Mesendoderm (in vitro differentiated cells): ENCODE results near the gene COPE.

Experiments used
- DNase-seq: peaks from one replicate; pipeline ENCODE4 v3.0.0; 2013
- H2AK5ac ChIP-seq: 2 replicates; pipeline ENCODE4 v1.6.1; 2013; ENCODE audit warnings: low read length, inconsistent platforms
- H2BK120ac ChIP-seq: 2 replicates; pipeline ENCODE4 v1.6.1; 2013; ENCODE audit warnings: low read depth, mild to moderate bottlenecking, low read length, moderate library complexity, mixed read lengths
- H2BK15ac ChIP-seq: replicated peaks from 2 replicates; pipeline ENCODE4 v1.6.1; 2013; ENCODE audit warnings: low read depth, mild to moderate bottlenecking, moderate library complexity
- H2BK5ac ChIP-seq: 2 replicates; pipeline ENCODE4 v1.6.1; 2013; ENCODE audit warnings: low read length, inconsistent platforms
- H3K18ac ChIP-seq: 2 replicates; pipeline ENCODE4 v1.6.1; 2013; ENCODE audit warnings: mild to moderate bottlenecking, low read length, mixed read lengths
- H3K23ac ChIP-seq: one replicate; pipeline ENCODE4 v1.6.1; 2013; ENCODE audit warnings: low read length
- H3K27ac ChIP-seq: 2 replicates; pipeline ENCODE4 v1.5.1; 2013; ENCODE audit warnings: low read depth, mild to moderate bottlenecking, inconsistent platforms, low read length, moderate library complexity
- H3K27me3 ChIP-seq: 2 replicates; pipeline ENCODE4 v1.6.1; 2013; ENCODE audit warnings: low read length, control low read depth, mild to moderate bottlenecking, inconsistent platforms; ENCODE audit not compliant: insufficient read depth, poor library complexity
- H3K36me3 ChIP-seq: 2 replicates; pipeline ENCODE4 v1.6.1; 2013; ENCODE audit warnings: low read length, inconsistent platforms; ENCODE audit not compliant: control insufficient read depth, insufficient read depth
- H3K4ac ChIP-seq: one replicate; pipeline ENCODE4 v1.6.1; 2013; ENCODE audit warnings: low read depth, mild to moderate bottlenecking, low read length, moderate library complexity
- H3K4me1 ChIP-seq: 2 replicates; pipeline ENCODE4 v1.6.1; 2013; ENCODE audit warnings: low read depth, low read length, inconsistent platforms; ENCODE audit not compliant: control insufficient read depth
- H3K4me2 ChIP-seq: 2 replicates; pipeline ENCODE4 v1.6.1; 2013; ENCODE audit warnings: low read length
- H3K4me3 ChIP-seq: 2 replicates; pipeline ENCODE4 v1.5.1; 2013; ENCODE audit warnings: mild to moderate bottlenecking, low read length
- H3K56ac ChIP-seq: one replicate; pipeline ENCODE4 v1.6.1; 2013; ENCODE audit warnings: low read length
- H3K79me1 ChIP-seq: 2 replicates; pipeline ENCODE4 v1.6.1; 2013; ENCODE audit warnings: low read length, inconsistent platforms
- H3K79me2 ChIP-seq: 2 replicates; pipeline ENCODE4 v1.6.1; 2013; ENCODE audit warnings: mild to moderate bottlenecking, low read length; ENCODE audit not compliant: control insufficient read depth, insufficient read depth
- H3K9ac ChIP-seq: 2 replicates; pipeline ENCODE4 v1.6.1; 2013; ENCODE audit warnings: low read length, inconsistent platforms
- H4K5ac ChIP-seq: one replicate; pipeline ENCODE4 v1.6.1; 2013; ENCODE audit warnings: low read length
- H4K8ac ChIP-seq: one replicate; pipeline ENCODE4 v1.6.1; 2013; ENCODE audit warnings: low read depth, mild to moderate bottlenecking, control low read depth, low read length, moderate library complexity
- WGBS: extraction: QIAGEN DNeasy Blood & Tissue Kit; methylation state at CpG from one replicate; pipeline ENCODE4 v1.1.7; 2013; ENCODE audit warnings: low lambda C conversion rate, missing lambda C conversion rate; ENCODE audit not compliant: insufficient coverage; ENCODE audit errors: extremely low coverage; 5-methylcytosine and 5-hydroxymethylcytosine counted together

Gene COPE

GRCh38 chr19:18876865-18877264 lies 42.3 kb downstream of the COPE start:
- Histone ChIP-seq H2BK15ac (no peak overlapping the region), H3K4me3 (no peak overlapping the region), H3K18ac (no peak overlapping the region), H2BK120ac (no peak overlapping the region), H2AK5ac (no peak overlapping the region), H3K27ac (no peak overlapping the region), H3K79me1 (no peaks in the 10 kb centered on the region), H3K4me1 (no peaks in the 10 kb centered on the region), H4K5ac (no peak overlapping the region), H4K8ac (no peak overlapping the region), H3K23ac (no peak overlapping the region), H3K56ac (no peak overlapping the region), H3K9ac (no peak overlapping the region), H3K36me3 (no peaks in the 10 kb centered on the region), H3K4me2 (no peak overlapping the region), H3K27me3 (no peaks in the 10 kb centered on the region), H3K4ac (no peak overlapping the region), H2BK5ac (no peak overlapping the region), H3K79me2 (no peaks in the 10 kb centered on the region)
- no CpG with 5 or more reads among the region's 7 CpGs for WGBS
- DNase-seq = no peak

GRCh38 chr19:18875726-18876125 lies 43.5 kb downstream of the COPE start:
- Histone ChIP-seq H3K4me3 (no peak overlapping the region), H3K18ac (no peak overlapping the region), H3K36me3 (no peaks in the 10 kb centered on the region)

DNA sequence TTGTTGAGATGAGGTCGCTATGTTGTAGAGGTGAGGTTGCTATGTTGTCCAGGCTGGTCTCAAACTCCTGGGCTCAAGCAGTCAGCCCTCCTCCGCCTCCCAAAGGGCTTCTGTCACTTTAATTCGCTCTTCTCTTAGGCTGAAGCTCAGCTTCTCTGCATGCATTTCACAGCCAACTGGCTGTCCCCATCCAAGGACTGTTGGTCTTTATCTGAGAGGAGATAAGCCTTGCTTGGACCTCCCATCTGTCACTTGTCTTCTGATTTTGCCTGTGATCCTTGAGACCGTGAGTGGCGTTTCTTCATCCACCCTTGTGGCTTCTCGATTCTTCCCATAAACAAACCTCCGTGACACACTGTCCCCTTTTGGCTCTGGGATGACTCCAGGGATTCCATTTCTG lies 47.6 kb downstream of the COPE start:
- no peak overlapping the region for H2BK15ac ChIP-seq
- peaks cover 3% of the 10 kb centered on the region for H3K4me1 ChIP-seq
- H3K56ac ChIP-seq = no peak overlapping the region
- no peak overlapping the region for H2BK120ac ChIP-seq
- H3K4ac ChIP-seq = no peak overlapping the region
- no peaks in the 10 kb centered on the region for H3K79me1 ChIP-seq
- H4K5ac ChIP-seq = no peak overlapping the region
- H3K36me3 ChIP-seq = peaks cover 4% of the 10 kb centered on the region
- H3K23ac ChIP-seq = no peak overlapping the region
- H3K4me2 ChIP-seq = no peak overlapping the region
- H3K79me2 ChIP-seq = no peaks in the 10 kb centered on the region
- H3K18ac ChIP-seq = no peak overlapping the region
- peak; percentile 87 for DNase-seq
- WGBS = no CpG with 5 or more reads among the region's 7 CpGs
- no peak overlapping the region for H3K27ac ChIP-seq
- no peak overlapping the region for H2BK5ac ChIP-seq
- no peaks in the 10 kb centered on the region for H3K27me3 ChIP-seq
- no peak overlapping the region for H2AK5ac ChIP-seq
- no peak overlapping the region for H3K9ac ChIP-seq
- H4K8ac ChIP-seq = no peak overlapping the region
- H3K4me3 ChIP-seq = no peak overlapping the region

More at GRCh38 chr19:18875726-18876125, 43.5 kb downstream of the COPE start:
- H3K4me2 ChIP-seq = no peak overlapping the region
- H3K79me2 ChIP-seq = no peaks in the 10 kb centered on the region
- H3K56ac ChIP-seq = no peak overlapping the region
- H3K4ac ChIP-seq = no peak overlapping the region
- no peak overlapping the region for H3K27ac ChIP-seq
- no peak overlapping the region for H2AK5ac ChIP-seq
- H3K9ac ChIP-seq = no peak overlapping the region
- no peak overlapping the region for H4K5ac ChIP-seq
- no peak overlapping the region for H2BK15ac ChIP-seq
- peaks cover 2% of the 10 kb centered on the region for H3K4me1 ChIP-seq
- no peak overlapping the region for H2BK120ac ChIP-seq
- no CpG with 5 or more reads among the region's 5 CpGs for WGBS
- H4K8ac ChIP-seq = no peak overlapping the region
- no peak for DNase-seq
- no peak overlapping the region for H2BK5ac ChIP-seq
- no peak overlapping the region for H3K23ac ChIP-seq
- no peaks in the 10 kb centered on the region for H3K27me3 ChIP-seq
- H3K79me1 ChIP-seq = no peaks in the 10 kb centered on the region

GRCh38 chr19:18870531-18871172 lies 48.5 kb downstream of the COPE start:
- Histone ChIP-seq H3K56ac (peak overlapping the region; percentile 73), H3K27me3 (no peaks in the 10 kb centered on the region), H3K4ac (no peak overlapping the region), H2BK5ac (no peak overlapping the region), H3K18ac (no peak overlapping the region), H2AK5ac (peak overlapping the region; percentile 74), H3K9ac (peak overlapping the region; percentile 49), H3K36me3 (peaks cover 4% of the 10 kb centered on the region), H3K23ac (peak overlapping the region; percentile 45), H2BK120ac (no peak overlapping the region), H4K5ac (no peak overlapping the region), H2BK15ac (no peak overlapping the region), H3K4me2 (no peak overlapping the region), H3K4me1 (peaks cover 3% of the 10 kb centered on the region), H3K79me1 (no peaks in the 10 kb centered on the region), H3K4me3 (no peak overlapping the region), H4K8ac (no peak overlapping the region), H3K79me2 (no peaks in the 10 kb centered on the region), H3K27ac (no peak overlapping the region)
- no peak for DNase-seq
- WGBS = no CpG with 5 or more reads among the region's 25 CpGs

- H3K79me1 ChIP-seq = no peaks in the 10 kb centered on the region
- H2BK5ac ChIP-seq = no peak overlapping the region
- H3K27ac ChIP-seq = no peak overlapping the region
- DNase-seq = peak; percentile 27
- no peak overlapping the region for H2BK120ac ChIP-seq
- H3K4ac ChIP-seq = no peak overlapping the region
- H3K9ac ChIP-seq = no peak overlapping the region
- no peaks in the 10 kb centered on the region for H3K79me2 ChIP-seq
- H3K36me3 ChIP-seq = peaks cover 4% of the 10 kb centered on the region
- H3K18ac ChIP-seq = no peak overlapping the region
- H2AK5ac ChIP-seq = no peak overlapping the region
- H4K5ac ChIP-seq = no peak overlapping the region
- no peak overlapping the region for H2BK15ac ChIP-seq
- no peak overlapping the region for H4K8ac ChIP-seq
- H3K27me3 ChIP-seq = no peaks in the 10 kb centered on the region
- H3K56ac ChIP-seq = peak overlapping the region; percentile 74
- no CpG with 5 or more reads among the region's 62 CpGs for WGBS
- no peak overlapping the region for H3K23ac ChIP-seq
- H3K4me3 ChIP-seq = no peak overlapping the region
- no peak overlapping the region for H3K4me2 ChIP-seq
- H3K4me1 ChIP-seq = peaks cover 3% of the 10 kb centered on the region
Measured at GRCh38 chr19:18869781-18870530, 49.2 kb downstream of the COPE start.
